ENCODE results near the gene SETD4.
"Not testable (repeated sequence)": the region's sequence is repeated elsewhere in the genome, so short reads cannot be mapped to it uniquely, and the experiment has no call there.

SETD4 gene

GRCh38 chr21:36060159-36060921 lies at the start of gene SETD4:
TSS of gene SETD4 (minus strand) at chr21:36060526. CDS start at chr21:36058888, 1,638 bp downstream.
- peak; percentile 86 for DNase-seq (ENCODE audit: low read depth)

- DNase-seq (ENCODE audit: low read depth), result no peak
Observed at GRCh38 chr21:36109868-36110267, 49.5 kb upstream of the SETD4 start.

- DNase-seq (ENCODE audit: low read depth), result no peak
Observed at GRCh38 chr21:36105327-36105842, 45.1 kb upstream of the SETD4 start.

- no peak for DNase-seq (ENCODE audit: low read depth)
Observed at GRCh38 chr21:36104317-36105300, 44.3 kb upstream of the SETD4 start.

- no peak for DNase-seq (ENCODE audit: low read depth)
Observed at GRCh38 chr21:36103434-36103833, 43.1 kb upstream of the SETD4 start.

GRCh38 chr21:36100971-36101641 lies 40.8 kb upstream of the SETD4 start:
- no peak for DNase-seq (ENCODE audit: low read depth)

- DNase-seq (ENCODE audit: low read depth), result not testable (repeated sequence)
Observed at GRCh38 chr21:36099695-36100211, 39.4 kb upstream of the SETD4 start.

GRCh38 chr21:36099000-36099399 lies 38.7 kb upstream of the SETD4 start:
- no peak for DNase-seq (ENCODE audit: low read depth)

- no peak for DNase-seq (ENCODE audit: low read depth)
Observed at GRCh38 chr21:36098182-36098532, 37.8 kb upstream of the SETD4 start.

GRCh38 chr21:36097427-36098181 lies 37.3 kb upstream of the SETD4 start:
- DNase-seq (ENCODE audit: low read depth), result no peak

- no peak for DNase-seq (ENCODE audit: low read depth)
Observed at GRCh38 chr21:36096398-36097290, 36.3 kb upstream of the SETD4 start.

- DNase-seq (ENCODE audit: low read depth), result no peak
Observed at GRCh38 chr21:36093512-36093911, 33.2 kb upstream of the SETD4 start.

- no peak for DNase-seq (ENCODE audit: low read depth)
Observed at GRCh38 chr21:36092681-36093080, 32.4 kb upstream of the SETD4 start.

GRCh38 chr21:36089946-36090345 lies 29.6 kb upstream of the SETD4 start:
- DNase-seq (ENCODE audit: low read depth), result no peak

GRCh38 chr21:36087362-36088138 lies 27.2 kb upstream of the SETD4 start:
- DNase-seq (ENCODE audit: low read depth), result no peak

GRCh38 chr21:36082237-36082664 lies 21.9 kb upstream of the SETD4 start:
- DNase-seq (ENCODE audit: low read depth), result no peak

- DNase-seq (ENCODE audit: low read depth), result no peak
Observed at GRCh38 chr21:36080386-36080785, 20.1 kb upstream of the SETD4 start.

GRCh38 chr21:36079671-36080070 lies 19.3 kb upstream of the SETD4 start:
- DNase-seq (ENCODE audit: low read depth), result no peak

GRCh38 chr21:36079010-36079649 lies 18.8 kb upstream of the SETD4 start:
- DNase-seq (ENCODE audit: low read depth), result no peak
